GM18907 (cell line): ENCODE measurements around the gene CDK6.
"Not testable (repeated sequence)": the region's sequence is repeated elsewhere in the genome, so short reads cannot be mapped to it uniquely, and the experiment has no call there.

Source experiments
- ATAC-seq: cut with Tn5 transposase; IDR thresholded peaks from one replicate; pipeline ENCODE4 v1.9.1; 2021; ENCODE audit warnings: mild to moderate bottlenecking, moderate library complexity; ENCODE audit not compliant: unreplicated experiment

Gene CDK6

GRCh38 chr7:92836489-92836999 lies at the start of gene CDK6:
Gene CDK6, minus strand, starts transcription at chr7:92836573. Its CDS starts 3,250 bp downstream, at chr7:92833323.
- ATAC-seq = peak; percentile 32

DNA sequence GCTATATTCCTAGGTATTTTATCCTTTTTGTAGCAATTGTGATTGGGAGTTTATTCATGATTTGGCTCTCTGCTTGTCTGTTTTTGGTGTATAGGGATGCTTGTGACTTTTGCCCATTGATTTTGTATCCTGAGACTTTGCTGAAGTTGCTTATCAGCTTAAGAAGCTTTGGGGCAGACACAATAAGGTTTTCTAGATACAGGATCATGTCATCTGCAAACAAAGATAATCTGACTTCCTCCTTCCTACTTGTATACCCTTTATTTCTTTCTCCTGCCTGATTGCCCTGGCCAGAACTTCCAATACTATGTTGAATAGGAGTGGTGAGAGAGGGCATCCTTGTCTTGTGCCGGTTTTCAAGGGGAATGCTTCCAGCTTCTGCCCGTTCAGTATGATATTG lies 49.7 kb upstream of the CDK6 start:
- ATAC-seq = not testable (repeated sequence)

DNA sequence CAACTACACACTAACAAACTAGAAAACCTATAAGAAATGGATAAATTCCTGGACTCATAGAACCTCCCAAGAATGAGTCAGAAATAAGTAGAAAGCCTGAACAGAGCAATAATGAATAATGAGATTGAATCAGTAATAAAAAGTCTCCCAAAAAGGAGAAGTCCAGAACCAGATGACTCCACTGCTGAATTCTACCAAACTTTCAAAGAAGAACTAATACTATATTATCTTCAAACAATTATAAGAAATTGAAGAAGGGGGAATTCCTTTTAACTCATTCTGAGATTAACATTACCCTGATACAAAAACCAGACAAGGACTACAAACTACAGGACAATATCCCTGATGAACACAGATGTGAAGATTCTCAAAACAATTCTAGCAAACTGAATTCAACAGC lies 47.8 kb upstream of the CDK6 start:
- ATAC-seq = no peak

DNA sequence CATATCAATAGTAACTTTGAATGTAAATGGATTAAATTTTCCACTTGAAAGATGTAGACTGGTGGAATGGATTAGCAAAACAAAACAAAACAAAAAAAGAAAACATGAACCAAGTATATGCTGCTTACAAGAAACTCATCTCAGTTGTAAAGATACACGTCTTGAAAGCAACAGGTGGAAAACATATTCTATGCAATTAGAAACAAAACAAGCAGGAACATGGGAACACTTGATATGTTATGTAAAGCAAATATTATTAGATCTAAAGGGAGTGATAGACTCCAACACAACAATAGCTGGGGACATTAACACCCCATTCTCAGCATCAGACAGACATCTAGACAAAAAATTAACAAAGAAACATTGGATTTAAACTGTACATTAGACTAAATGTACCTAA lies 46.4 kb upstream of the CDK6 start:
- no peak for ATAC-seq

GRCh38 chr7:92881091-92881485 lies 44.7 kb upstream of the CDK6 start:
- ATAC-seq = no peak

GRCh38 chr7:92880212-92881090 lies 44.1 kb upstream of the CDK6 start:
- ATAC-seq = peak; percentile 54

DNA sequence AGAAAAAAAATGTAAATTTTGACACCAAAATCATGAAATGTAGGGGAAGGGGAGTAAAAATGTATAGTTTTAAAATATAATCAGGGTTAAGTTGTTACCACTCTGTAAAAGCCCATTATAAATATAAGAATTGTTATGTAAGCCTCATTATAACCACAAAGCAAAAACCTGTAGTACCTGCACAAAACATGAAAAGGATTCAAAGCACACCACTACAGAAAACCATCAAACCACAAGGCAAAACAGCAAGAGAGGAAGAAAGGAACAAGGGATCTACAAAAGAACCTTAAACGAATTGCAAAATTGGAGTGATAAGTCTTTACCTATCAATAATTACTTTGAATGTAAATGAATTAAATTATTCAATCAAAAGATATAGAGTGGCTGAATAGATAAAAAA lies 41.0 kb upstream of the CDK6 start:
- no peak for ATAC-seq

- ATAC-seq = no peak
Measured at GRCh38 chr7:92876836-92877235, 40.5 kb upstream of the CDK6 start.

- ATAC-seq = no peak
Measured at GRCh38 chr7:92875719-92876118, 39.3 kb upstream of the CDK6 start.

DNA sequence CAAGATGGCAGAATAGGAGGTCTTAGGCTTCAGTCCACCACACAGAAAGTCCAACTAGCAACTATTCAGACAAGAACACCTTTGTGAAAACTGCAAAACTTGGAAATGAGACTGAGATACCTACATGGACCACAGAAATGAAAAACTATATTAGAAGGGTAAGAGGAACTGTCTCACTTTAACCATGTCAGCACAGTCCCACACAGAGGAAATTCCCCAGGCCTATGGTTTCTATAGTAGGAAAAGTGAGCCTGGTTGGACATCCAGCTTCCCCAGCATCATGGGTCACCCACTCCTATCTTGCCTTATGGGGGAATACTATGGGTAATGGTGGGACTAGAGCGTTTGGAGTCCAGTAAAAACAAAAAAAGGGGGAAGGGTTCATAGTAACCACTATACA lies 38.8 kb upstream of the CDK6 start:
- no peak for ATAC-seq

DNA sequence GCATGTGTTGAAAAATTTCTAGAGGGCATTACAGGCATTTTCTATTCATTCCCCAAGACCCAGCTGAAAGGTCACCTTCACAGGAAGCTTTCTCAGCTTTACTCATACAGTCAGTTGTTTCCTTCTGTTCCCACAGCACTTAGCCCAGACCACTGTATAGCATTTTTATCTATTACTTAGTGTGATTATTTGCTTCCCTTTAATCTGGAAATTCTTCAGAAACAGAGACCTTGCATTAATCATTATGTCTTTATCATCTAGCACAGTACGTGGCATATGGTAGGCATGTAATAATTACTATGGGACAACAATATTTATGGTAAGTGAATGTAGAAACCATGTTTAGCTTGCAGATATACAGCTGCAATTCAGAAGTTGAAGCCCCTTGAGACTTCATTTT lies 38.2 kb upstream of the CDK6 start:
- no peak for ATAC-seq

- ATAC-seq = no peak
Measured at GRCh38 chr7:92873776-92874175, 37.4 kb upstream of the CDK6 start.

DNA sequence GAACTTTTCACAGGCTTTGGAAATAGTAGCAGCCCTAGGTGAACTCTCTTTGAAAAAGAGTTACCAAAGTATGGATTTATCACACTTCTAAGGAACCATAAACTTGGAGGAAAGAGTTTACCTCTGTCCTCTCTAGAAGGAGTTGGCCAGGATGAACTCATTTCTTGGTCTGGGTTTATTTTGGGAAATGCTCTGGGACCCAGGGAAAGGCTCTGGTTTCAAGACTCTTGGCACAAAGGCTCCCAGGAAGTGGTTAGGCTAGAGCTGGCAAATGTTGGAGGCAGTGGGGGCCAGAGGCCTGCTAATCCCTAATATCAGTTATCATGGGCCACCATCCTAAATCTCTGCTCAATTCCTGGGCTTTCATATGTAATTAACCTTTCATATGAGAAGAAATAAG lies 36.3 kb upstream of the CDK6 start:
- no peak for ATAC-seq

DNA sequence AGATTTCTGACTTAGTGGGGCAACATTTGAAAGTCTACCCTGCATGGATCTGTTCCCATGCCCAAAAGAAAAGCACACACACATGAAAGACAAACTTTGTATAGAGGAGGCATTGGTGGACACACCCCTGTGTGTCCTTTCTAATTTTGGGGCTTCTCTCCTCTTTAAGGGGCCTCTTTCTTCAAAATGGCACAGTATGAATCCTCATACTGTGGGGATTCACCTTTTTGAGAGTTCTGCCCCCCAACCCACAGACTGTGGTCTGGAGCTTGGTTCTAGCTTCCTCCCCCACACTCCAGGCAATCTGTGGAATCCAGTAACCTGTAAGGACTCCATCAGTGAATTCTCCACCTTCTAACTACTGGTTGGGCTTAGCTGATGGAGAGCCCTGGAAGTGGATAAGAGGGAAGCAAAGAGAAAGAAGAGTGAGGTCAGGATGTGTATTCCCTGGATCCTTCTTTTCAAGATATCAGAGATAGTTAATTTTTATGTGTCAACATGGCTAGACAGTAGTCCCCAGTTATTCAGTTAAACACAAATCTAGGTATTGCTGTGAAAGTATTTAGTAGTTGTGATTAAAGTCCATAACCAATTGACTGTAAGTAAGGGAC lies 32.4 kb upstream of the CDK6 start:
- no peak for ATAC-seq

GRCh38 chr7:92864169-92864568 lies 27.8 kb upstream of the CDK6 start:
- ATAC-seq = not testable (repeated sequence)

- no peak for ATAC-seq
Measured at GRCh38 chr7:92856436-92856835, 20.1 kb upstream of the CDK6 start.

DNA sequence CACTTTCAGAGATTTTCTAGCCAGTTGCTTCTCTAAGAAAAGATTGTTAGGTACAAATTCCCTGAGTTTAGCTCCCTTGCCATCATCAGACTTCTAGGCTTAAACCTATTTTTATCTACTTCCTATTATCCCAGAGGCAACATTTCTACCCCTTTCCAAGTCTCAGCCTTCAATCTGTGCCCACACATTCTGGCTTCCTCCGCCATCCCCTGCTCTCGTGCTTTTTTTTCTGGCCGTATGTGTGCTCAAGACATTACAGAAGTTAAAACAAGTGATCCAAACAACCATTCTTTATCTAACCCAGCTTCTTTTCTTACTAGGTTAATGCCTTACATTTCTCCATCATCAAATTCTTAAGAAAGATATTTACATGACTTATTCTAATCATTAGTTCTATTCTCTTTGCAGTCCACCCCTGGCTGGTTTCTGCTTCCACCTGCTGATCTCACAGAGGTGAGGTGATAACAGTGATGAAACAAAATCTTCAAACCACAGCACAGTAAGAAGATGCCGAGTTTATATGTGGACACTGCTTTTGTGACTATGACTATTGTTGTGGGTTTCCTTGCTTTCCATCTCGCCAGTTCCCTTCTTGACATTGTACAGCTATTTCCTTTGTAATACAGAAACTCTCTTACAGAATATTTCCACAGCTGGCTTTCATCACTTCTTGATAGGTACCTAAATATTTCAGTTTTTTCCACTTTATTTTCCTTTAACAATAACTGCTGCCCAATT lies 18.3 kb upstream of the CDK6 start:
- no peak for ATAC-seq

DNA sequence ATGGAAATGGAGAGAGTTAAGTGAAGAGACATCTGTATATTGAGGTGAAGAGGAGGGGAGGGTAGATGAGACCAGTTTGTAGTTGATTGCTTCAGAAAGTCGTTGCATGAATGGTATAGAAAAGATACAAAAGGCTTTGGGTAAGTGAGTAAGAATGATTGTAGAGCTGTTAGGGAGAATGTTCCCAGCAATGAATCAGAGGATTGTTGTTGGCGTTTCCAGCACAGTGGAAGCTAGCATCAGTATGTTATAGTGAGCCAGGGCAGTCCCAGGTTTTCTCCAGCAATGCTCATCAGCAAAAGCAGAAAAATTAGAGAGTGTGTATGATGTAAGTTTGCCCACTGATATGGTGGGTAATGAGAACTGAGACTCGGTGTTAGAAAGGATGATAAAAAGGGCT lies 15.4 kb upstream of the CDK6 start:
- ATAC-seq = no peak

GRCh38 chr7:92850516-92850915 lies 14.1 kb upstream of the CDK6 start:
- ATAC-seq = no peak

DNA sequence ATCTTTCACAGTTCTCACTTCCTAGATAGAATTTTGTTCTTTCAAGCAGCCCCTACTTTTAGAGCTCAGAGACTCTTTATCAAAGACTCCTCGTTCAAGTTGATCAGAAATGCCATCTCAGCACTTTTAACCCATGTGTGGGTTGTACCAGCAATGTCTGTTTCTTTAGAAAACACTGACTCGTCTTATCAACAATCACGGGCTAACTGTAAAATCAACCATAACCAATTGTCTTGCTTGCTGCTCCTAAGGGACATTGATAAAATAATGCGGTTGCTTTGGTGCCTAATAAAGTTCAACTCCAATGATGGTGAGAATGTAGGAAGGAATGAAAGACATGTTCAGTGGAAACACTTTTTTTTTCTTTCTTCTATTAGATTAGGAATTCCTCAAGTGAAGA lies 12.9 kb upstream of the CDK6 start:
- ATAC-seq = no peak

- no peak for ATAC-seq
Measured at GRCh38 chr7:92848851-92849250, 12.5 kb upstream of the CDK6 start.

DNA sequence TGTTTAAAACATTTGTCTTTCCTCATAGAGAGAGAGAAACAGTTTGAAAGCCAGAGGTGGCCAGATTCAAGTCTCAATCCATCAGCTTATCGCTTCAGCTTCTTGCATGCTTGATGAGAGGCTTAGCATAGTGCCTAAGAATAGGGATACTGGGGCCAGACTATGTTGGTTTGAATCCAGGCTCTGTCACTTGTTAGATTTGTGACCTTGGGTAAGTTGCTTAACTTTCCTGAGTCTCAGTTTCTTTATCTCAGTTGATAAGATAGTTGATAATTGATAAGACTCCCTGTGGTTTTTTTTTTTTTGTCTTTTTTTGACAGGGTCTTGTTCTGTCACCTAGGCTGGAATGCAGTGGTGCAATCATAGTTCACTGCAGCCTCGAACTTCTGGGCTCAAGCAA lies 12.1 kb upstream of the CDK6 start:
- ATAC-seq = no peak
